Measurements from ENCODE around the gene RNF180.

DNA sequence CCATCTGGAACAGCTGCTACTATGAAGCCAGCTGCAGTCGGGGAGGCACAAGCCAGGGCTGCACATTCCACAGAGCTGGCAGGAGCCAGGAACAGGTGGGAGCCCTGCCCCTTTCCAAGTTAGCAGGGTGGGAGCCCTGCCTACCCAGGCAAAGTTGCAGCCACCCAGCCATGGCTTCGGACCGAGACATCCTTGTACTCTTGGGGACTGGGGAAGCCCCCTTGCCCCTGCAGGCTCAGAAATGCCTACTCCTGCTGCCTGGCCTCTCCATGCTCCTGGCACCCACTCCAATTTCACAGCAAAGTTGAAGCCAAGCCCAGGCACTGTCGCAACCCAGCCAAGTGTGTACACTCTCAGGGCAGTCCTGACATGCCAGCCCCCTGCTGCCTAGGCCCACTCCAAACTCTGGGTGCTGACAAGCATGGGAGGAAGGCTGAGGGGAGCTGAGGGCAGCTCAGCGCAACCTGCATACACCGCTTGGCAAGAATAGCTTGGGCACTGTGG, 165.1 kb downstream of the RNF180 start:
- TF ChIP-seq, protein P1, sequence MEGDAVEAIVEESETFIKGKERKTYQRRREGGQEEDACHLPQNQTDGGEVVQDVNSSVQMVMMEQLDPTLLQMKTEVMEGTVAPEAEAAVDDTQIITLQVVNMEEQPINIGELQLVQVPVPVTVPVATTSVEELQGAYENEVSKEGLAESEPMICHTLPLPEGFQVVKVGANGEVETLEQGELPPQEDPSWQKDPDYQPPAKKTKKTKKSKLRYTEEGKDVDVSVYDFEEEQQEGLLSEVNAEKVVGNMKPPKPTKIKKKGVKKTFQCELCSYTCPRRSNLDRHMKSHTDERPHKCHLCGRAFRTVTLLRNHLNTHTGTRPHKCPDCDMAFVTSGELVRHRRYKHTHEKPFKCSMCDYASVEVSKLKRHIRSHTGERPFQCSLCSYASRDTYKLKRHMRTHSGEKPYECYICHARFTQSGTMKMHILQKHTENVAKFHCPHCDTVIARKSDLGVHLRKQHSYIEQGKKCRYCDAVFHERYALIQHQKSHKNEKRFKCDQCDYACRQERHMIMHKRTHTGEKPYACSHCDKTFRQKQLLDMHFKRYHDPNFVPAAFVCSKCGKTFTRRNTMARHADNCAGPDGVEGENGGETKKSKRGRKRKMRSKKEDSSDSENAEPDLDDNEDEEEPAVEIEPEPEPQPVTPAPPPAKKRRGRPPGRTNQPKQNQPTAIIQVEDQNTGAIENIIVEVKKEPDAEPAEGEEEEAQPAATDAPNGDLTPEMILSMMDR (IDR thresholded peaks at IDR 0.05), result no peak
- TF ChIP-seq CEBPB (IDR thresholded peaks at IDR 0.05) (no peak), EP300 (IDR thresholded peaks at IDR 0.05) (no peak)

Data from A549 (cell line).